Medulla oblongata (tissue), 1 donor: ENCODE measurements around the gene SH3RF2.
"Not testable (repeated sequence)": the region's sequence is repeated elsewhere in the genome, so short reads cannot be mapped to it uniquely, and the experiment has no call there.

Experiments used
- DNase-seq: peaks from one replicate; pipeline ENCODE4 v3.0.0-alpha.2; 2015; ENCODE audit errors: extremely low spot score

Gene SH3RF2

GRCh38 chr5:146076455-146076854, 140.1 kb downstream of the SH3RF2 start:
- DNase-seq: no peak

DNA sequence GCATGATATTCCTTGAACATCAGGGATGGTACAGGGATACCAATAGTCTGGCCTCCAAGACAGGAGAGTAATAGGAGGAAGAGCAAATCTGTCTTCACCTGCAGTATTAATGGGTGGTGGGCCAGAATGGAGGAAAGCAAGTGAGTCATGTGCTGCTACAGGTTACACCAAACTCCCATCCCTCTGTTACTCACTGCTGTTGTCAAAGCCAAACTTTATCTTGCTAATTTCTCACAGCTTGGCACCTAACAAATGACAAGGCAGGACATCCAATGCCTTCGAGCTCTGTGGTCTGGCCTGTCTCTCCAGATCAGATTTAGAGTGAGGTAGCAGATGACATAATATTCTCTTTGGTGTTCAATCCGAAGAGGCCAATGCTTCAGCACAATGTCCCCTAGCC, 142.2 kb downstream of the SH3RF2 start:
- DNase-seq: no peak

GRCh38 chr5:146079695-146080373, 143.5 kb downstream of the SH3RF2 start:
- no peak for DNase-seq

DNA sequence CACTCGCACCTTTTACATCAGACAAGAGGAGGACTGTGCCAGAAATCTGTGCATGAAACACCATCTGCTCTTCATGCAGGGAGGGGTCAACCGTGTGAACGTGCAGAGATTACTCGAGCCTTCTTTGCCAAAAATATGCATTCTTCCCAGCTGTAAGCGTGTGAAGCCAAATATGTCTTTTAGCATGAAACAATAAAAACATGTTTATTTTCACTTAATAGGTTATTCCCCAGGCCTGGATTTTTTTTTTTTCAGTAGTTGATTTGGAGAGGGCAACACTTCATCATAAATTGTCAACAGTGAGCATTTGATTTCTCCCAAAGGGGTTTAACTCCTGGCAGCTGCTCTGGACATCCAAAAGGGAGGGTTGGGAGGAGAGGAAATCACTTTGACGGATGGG, 145.2 kb downstream of the SH3RF2 start:
- DNase-seq: no peak

GRCh38 chr5:146082798-146083197, 146.4 kb downstream of the SH3RF2 start:
- DNase-seq: no peak

DNA sequence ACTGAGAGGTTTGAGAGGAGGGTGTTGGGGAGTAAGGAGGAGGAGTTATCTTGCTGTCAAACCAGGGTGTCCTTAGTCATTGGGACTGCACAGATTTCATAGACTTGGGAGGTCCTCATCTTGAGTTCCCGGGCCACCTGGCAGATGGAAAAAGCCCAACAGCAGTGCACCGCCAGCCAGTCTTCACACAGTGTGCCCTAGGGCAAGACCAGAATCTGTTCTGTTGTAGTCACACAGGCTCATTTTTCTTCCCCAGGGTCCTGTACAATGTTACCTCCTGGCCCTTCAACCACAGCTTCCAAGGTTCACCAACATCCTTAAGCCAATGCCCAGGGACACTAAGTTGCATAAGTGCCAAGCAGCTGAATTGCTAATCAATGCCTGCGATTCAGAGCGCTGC, 148.0 kb downstream of the SH3RF2 start:
- DNase-seq: no peak

DNA sequence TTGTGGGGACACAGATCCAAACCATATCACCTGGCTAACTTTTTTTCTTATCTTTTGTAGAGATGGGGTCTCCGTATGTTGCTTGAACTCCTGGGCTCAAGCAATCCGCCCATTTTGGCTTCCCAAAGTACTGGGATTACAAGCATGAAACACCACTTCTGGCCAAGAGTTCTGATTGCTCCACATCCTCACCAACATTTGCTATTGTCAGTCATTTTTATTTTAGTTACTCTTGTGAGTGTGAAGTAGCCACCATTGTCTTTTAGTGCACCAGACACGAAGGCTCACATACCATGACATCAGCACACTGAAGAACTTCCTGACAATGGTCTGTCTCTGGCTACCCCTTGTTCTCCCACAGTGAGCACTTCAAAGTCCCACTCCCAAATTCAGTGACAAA, 151.7 kb downstream of the SH3RF2 start:
- no peak for DNase-seq

DNA sequence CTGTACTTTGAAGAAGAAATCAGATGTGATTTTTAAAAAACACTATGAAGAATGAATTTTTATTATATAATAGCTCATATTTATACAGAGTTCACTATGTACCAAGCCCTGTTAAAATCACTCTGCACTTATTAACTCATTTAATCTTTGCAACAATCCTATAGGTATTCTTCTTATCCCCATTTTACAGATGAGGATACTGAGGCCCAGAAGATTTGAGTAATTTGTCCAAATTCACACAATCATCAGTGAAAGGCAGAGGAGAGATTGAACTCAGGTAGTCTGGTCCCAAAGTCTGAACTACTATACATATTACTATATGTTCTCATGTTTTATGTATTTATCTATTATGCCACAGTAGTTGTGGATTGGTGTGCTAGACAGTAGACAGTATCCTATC, 152.9 kb downstream of the SH3RF2 start:
- DNase-seq: no peak

GRCh38 chr5:146091881-146092280, 155.5 kb downstream of the SH3RF2 start:
- DNase-seq: no peak

- DNase-seq: peak; percentile 69
Measured at GRCh38 chr5:146098047-146098446, 161.7 kb downstream of the SH3RF2 start.

- DNase-seq: no peak
Measured at GRCh38 chr5:146101646-146102045, 165.3 kb downstream of the SH3RF2 start.

- DNase-seq: no peak
Measured at GRCh38 chr5:146103594-146103993, 167.2 kb downstream of the SH3RF2 start.

DNA sequence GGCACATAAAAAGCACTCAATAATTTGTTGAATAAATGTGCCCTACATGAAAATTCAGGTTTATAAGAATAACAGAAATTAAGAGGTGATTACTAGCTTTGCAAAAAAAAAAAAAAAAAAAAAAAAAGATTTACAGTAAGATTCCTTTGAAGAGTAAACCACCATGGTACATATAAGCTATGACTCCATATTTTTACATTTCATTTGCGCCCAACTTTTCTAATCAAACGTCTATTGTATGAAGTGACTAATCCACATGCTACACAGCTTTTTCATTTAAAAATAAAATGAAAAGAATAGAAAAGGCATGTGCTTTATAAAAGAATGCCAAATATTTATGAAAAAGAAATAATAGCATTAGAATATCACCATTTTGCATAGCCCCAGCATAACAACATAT, 169.1 kb downstream of the SH3RF2 start, which contains the start of gene PLAC8L1:
Gene PLAC8L1, minus strand, starts transcription at position 101 of the 400 bp plus-strand sequence. CDS start 1,266 bp downstream, outside the sequence.
- no peak for DNase-seq

- no peak for DNase-seq
Measured at GRCh38 chr5:146107901-146108300, 171.5 kb downstream of the SH3RF2 start.

- DNase-seq: not testable (repeated sequence)
Measured at GRCh38 chr5:146108870-146109269, 172.5 kb downstream of the SH3RF2 start.

DNA sequence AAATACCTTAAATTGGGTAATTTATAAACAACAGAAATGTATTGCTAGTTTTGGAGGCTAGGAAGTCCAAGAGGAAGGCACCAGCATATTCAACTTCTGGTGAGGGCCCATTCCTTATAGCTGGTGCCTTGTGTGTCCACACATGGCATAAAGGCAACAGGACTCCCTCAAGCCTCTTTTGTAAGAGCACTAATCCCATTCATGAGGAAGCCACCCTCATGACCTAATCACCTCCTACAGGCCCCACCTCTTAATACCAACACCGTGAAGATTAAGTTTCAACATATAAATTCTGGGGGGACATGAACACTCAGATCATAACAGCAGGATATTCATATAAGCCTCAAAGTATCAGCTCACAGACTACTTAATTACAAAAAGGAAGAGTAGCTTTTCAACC, 173.0 kb downstream of the SH3RF2 start:
- DNase-seq: no peak

GRCh38 chr5:146111409-146111808, 175.0 kb downstream of the SH3RF2 start:
- DNase-seq: no peak

- DNase-seq: no peak
Measured at GRCh38 chr5:146112476-146112875, 176.1 kb downstream of the SH3RF2 start.
